NCI-H2196 (cell line): Measurements from ENCODE around the gene PIGN.

Source experiments
- DNase-seq: peaks from one replicate; lab custom pipeline; 2025; ENCODE audit not compliant: unreplicated experiment; lab: John Stamatoyannopoulos, UW

The PIGN gene

DNA sequence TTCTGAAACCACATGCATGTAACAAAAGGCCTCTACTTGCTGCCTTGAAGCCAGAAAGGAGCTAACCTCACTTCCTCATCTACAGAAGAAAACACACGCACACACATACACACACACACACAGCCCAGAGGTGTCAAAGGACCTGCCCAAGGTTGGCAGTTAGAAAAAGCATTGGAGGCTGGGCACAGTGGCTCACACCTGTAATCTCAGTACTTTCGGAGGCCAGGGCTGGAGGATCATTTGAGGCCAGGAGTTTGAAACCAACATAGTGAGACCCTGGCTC is 168.2 kb downstream of the PIGN start:
- DNase-seq = no peak

DNA sequence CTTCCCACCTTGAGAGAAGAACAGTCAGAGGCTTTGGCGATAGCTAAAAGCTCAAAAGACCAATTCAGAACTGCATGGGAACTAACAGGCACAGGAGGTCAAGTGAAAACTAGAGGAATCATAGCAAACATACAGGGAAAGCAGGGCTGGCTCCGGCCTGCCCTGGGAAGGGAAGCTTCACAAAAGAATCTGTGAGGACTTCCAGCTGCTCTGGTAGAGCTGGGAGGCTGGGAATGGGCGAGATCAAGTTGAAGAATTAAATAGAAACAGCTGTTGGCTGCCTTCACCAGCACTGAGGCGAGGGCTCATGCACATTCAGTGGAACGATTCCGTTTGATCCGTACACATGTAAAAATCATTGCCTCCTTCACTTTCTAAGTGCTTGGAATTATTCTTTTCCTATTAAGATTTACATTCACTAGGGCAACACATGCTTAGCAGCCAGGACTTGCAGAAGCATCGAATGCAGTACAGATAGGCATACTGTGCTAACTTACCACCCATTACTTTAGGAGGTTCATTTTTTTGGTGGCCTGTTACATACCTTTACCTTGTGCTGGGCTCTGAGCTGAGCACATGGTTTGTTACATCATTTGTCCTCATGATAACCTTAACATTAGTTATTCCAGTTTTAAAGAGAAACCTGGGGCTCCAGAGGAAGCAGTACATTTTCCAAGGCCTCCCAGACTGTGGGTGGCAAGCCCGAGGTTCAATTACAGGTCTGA is 168.7 kb downstream of the PIGN start:
- DNase-seq = no peak

DNA sequence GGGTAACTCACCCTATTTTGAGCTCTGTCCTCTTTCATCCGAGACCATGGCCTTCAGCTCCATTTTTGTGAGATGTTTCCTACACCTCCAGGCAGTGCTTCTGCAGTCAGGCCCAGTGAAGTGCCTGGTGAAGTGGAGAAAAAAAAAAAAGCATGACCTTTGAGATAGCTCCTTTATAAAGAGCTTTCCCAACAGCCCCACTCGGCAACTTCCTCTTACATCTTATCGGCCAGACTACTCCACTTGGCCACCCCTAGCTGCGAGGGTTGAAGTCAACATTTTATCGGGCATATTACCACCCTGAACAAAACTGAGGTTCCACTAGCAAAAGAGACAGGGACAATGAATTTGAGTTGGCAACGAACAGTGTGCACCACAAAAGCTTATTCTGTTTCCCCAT is 169.2 kb downstream of the PIGN start:
- no peak for DNase-seq

DNA sequence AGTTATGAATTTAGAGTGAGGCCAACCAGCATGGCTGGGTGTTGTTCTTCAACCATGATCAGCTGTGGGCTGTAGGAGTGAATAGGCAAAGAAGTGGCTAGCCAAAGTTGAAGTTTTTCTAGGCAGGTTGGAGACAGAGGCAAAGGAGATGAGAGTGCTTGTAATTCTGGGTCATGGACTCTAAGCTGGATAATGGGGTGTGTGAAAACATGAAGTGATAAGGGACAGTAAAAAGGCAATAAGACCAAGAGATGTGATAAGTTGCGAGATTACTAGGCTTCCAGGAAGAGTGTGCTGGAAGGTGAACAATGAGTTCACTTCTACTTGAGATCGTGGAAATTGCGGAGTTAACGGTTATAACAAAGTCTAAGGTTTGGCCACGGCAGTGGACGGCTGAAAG is 175.4 kb downstream of the PIGN start:
- no peak for DNase-seq

DNA sequence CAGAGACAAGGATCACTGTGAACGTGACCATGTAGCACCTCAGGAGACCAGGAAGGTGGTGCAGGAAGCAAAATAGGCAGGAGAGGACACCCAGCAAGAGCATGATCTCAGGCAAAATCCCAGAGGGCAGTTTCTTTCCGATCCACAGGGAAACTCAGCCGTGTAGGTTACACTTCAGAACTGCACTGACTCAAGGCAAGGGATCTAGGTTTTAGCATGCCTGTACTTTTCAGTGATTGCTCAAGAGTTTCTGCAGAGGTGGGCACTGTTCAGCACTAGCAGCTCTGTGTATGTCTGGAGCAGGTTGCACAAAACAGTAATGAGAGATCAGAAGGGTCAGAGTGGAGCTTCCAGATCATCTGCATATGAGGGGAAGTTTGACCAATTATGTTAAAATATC is 177.3 kb downstream of the PIGN start:
- no peak for DNase-seq

DNA sequence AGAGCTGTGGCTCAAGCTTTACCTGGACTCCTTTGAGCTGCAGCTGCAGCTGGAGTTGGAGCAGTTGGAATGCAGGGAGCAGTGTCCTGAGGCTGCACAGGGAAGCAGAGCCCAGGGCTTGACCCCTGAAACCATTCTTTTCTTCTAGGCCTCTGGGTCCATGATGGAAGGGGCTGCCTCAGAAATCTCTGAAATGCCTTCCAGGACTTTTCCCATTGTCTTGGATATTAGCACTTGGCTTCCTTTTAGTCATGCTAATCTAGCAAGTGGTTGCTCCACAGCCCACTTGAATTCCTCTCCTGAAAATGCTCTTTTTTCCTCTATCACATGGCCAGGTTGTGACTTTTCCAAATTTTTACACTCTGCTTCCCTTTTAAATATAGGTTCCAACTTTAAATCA is 185.5 kb downstream of the PIGN start:
- no peak for DNase-seq

DNA sequence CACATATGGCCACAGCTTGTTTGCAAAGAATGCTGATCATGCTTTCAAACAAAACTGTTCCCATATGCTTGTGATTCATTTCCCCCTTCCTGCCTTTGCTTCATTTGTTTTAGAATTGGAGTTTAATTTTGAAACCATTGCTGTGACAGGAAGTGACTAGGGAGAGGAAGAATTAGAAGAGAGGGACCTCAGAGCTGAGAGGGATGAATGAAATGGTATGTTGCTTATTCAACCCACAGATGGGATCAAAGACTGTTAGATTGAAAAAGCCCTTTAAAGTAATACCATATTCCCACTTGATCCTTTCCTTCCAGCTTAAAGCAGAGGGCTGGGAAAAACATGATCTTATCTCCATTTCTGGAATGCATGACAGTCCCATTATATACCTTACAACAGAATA is 187.9 kb downstream of the PIGN start:
- DNase-seq = no peak

DNA sequence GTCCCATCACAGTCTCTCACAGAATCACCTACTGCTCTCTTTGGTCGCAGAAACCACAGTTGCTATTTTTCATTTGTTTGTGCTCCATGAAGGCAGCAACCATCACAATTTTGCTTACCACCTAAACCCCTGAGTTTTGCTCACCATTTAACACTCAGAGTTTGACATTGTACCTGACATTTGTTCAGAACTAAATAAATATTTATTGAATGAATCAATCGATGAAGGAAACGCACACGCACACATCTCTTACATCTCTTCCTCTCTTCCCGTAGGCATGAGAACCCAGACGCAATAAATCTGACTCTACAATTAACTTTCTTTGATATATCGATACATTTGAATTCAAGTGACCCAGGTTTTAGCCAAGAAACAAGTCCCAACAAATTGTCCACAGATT is 188.5 kb downstream of the PIGN start:
- DNase-seq = no peak

DNA sequence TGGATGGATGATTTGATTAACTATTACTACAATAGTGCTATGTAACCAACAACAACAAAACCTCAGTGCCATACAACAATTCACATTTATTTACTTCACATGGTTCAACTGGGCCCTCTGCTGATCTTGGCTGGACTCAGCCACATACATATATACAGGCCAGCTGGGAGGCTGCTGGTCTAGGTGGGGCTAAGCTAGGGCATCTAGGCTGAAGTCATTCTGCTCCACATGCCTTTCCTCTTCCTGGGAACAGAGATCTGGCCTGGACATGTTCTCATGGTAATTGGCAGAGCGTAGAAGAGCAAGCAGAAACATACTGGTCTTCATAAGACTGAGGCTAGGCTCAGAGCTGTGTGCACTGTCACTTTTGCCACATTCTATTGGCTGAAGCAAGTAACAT is 191.2 kb downstream of the PIGN start:
- DNase-seq = no peak

DNA sequence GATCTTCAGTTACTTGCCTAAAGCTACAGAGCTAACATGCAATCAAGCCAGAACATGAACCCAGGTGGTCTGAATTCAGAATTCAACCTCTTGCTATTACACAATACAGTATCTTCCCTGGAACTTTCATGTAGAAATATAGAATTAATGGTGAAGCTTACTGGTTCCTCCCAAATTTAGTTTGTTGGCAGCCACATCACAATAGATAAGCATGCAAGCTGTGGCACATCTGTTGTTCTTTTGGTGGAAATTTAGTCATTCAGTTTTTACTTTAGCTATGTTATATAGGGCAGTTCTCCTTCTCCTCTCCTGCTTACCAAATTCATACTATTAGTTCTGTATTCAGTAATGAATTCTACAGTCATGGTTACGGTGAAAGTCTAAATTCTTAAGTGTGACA is 193.0 kb downstream of the PIGN start:
- no peak for DNase-seq

DNA sequence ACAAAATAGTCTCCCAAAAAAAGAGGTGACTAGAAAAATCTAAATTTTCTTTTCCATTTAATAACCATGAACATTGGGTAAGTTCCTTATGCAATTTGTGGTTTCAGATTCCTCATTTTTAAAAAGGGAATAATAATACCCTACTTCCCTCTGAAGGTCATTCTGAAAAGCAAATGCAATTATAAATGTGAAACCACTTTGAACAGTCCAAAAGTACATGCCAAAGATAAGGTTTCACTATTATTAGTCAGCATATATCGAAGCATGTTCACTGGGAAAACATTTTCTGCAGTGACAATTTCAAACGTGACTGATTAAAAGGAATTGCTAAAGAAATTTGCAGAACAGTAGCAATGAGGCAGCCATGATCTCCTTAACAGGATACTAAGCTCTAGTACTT is 193.9 kb downstream of the PIGN start:
- DNase-seq = no peak

DNA sequence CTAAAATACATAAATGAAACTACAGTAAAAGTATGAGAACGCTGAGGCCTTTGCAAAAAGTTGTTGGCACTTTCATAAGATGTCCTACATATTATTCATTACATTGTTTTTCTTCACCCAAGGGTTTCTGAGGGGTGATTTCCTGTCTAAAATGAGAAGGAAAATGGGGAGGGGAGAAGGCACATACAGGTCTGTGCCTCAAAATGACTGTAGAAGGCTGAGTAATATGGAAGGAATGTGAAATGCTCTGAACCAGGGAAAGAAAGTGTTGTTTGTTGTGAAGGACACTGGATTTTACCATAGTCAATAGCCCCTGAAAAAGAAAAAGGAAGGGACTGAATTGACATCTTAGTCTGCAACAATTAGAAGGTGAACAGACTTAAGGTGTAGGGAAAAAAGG is 194.6 kb downstream of the PIGN start:
- no peak for DNase-seq

DNA sequence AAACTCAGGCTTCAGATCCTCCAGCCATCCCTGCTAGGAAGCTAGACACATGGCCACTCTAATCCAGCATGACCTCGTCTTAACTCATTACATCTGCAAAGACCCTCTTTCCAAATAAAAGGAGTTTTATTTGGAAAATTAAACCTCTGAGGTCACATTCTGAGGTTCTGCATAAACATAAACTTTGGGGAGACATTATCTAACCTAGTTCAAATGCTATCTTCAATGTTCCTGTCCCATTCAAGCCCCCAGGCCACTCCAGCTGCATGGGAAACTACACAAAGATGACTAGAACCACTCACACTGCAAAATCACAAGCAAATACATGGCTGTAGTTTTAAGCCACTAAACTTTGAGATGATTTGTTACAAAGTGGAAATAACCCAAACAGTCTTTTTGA is 195.0 kb downstream of the PIGN start:
- no peak for DNase-seq

DNA sequence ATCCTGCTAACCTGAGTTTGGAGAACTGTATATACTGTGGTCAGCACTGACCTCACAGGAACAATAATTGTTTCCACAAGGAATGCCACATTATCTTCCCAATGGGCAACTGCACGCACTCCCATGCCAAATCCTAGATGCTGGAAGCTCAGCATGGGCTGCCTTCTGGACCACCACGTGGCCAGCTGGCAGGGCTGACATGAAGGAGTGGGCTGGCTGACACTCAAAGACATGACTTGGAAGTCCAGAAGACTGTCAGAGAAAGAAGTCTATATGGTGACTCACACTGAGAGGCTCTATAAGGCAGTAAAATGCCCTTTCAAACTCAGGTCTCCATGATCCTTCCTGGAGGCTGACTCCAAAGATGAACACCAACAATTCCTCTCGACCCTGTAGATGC is 195.7 kb downstream of the PIGN start:
- no peak for DNase-seq
